HG03196 (cell line): ENCODE results near the gene CHD5.

ENCODE experiments used
- ATAC-seq: cut with Tn5 transposase; IDR thresholded peaks from one replicate; pipeline ENCODE4 v1.9.1; 2021; ENCODE audit not compliant: unreplicated experiment

CHD5 gene

GRCh38 chr1:6101826-6102531, 78.1 kb downstream of the CHD5 start:
- no peak for ATAC-seq

GRCh38 chr1:6100861-6101783, 79.0 kb downstream of the CHD5 start:
- no peak for ATAC-seq

- ATAC-seq, result no peak
These were observed 80.0 kb downstream of the CHD5 start for GRCh38 chr1:6099787-6100765.

DNA sequence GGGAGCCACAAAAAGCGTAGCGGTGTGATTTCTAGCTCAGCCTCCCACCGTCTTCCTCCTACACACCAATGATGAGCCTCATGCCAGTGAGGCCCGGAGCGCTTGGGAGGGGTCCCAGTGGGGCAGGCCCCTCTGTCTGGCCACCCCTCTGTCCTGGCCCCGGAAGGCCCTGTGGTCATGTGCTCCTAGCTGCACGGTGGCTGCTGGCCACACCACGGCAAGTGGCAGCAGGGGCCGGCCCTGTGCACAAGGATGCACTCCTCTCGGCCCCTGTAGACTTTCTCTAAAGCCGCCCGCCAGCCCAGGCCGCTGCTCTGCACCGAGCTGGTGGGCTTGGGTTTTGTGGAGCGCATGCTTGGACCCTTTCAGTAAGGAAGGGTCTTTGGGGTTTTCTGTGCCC, 80.8 kb downstream of the CHD5 start:
- ATAC-seq, result no peak

DNA sequence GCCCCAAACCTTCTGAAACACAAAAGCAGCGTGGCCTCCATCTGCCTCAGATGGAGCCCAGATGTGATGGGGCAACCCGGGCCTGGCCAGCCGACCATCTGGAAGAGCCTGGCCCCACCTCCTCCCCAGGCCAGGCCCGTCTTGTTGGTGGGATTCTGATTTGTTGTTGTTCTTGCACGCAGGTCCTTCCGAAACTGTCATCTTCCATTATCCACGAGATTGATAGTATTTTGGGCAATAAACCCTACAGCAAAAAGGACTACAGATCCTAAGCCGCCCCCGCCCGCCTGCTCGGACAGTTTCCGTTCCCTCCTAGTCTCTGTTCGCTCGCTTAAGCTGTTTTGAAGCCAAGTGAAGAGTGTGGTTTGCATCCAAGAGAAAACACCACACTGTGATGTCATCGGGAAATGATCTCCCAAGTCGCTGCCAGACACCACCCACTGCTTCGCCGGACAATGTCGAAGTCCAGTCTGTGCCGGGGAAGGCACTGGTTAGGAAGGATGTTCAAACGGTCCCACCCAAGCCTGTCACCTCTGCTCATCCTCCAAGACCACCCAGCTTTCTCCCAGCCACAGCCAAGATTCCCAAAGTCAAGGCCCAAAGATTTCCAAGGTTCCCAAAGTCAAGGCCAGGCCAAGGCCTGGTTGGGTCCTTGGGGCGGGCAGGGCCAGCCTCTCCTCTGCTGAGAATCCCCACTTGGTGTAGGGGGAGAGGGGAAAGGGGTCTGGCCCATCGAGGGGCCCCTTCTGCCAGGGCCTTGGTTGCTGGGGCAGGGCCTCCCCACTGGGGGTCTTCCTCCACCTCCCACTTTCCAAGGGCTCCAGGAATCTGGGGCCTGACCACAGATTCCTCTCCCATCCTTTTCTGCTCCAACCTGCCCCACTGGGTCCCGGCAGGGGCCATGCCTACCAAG, 81.6 kb downstream of the CHD5 start:
- no peak for ATAC-seq

DNA sequence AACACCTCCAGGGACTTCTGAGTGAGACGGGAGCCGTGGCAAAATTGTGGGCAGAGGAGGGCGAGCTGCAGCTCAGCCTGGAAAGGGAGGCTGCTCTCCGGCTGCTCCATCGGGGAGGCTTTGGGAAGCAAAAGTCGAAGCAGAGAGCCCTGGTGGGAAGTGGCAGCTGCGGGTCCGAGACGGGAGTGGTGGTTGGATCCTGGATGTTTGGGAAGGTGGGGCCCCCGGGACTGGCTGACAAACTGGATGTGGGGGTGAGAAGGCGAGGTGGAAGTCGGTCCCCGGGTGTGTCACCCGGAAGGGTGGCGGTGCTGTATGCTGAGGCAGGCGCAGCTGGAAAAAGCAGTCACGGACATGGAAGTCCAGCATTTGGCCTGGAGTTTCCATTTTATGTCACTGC, 82.3 kb downstream of the CHD5 start:
- ATAC-seq, result no peak

DNA sequence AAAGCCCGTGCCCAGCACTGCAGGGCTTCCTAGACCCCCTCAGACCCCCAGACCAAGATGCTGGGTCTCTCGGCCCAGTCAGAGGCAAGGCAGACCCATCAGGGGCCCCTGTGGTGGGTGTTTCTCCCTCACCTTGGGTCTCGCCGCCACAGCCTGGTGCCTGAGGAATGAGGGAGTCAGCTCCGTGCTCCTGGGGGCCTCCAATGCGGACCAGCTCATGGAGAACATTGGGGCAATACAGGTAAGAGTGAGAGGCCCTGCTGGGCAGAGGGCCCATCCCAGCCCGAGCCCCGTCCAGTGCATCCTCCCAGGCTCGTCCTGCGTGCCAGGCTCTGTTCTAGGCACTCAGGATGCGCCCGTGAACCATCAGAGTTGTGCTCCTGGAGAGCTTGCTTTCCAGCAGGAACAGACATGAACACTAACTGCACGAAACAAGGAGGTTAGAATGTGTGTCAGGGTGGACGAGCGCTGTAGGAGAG, 83.0 kb downstream of the CHD5 start:
- ATAC-seq, result no peak

- ATAC-seq, result no peak
These were observed 83.6 kb downstream of the CHD5 start for GRCh38 chr1:6096243-6097116.

- no peak for ATAC-seq
These were observed 84.4 kb downstream of the CHD5 start for GRCh38 chr1:6095511-6096242.

- no peak for ATAC-seq
These were observed 85.2 kb downstream of the CHD5 start for GRCh38 chr1:6094801-6095505.

GRCh38 chr1:6094246-6094645, 85.9 kb downstream of the CHD5 start:
- ATAC-seq, result no peak

- no peak for ATAC-seq
These were observed 86.5 kb downstream of the CHD5 start for GRCh38 chr1:6093611-6094010.

- no peak for ATAC-seq
These were observed 87.0 kb downstream of the CHD5 start for GRCh38 chr1:6093071-6093470.

GRCh38 chr1:6092211-6092610, 87.9 kb downstream of the CHD5 start:
- ATAC-seq, result no peak

GRCh38 chr1:6091823-6092109, 88.4 kb downstream of the CHD5 start:
- ATAC-seq, result no peak

- ATAC-seq, result no peak
These were observed 88.9 kb downstream of the CHD5 start for GRCh38 chr1:6090996-6091822.

- ATAC-seq, result no peak
These were observed 89.8 kb downstream of the CHD5 start for GRCh38 chr1:6090288-6090687.
